HT1080 (cell line): ENCODE results near the gene TPCN2. TPM values are rescaled to one million over a fixed set of nuclear protein-coding genes. Genes with fewer than 3 reads are reported as not detected.
A peak's percentile ranks its signal among the peaks of the same experiment; 100 is the strongest.
"Not testable (repeated sequence)": the region's sequence is repeated elsewhere in the genome, so short reads cannot be mapped to it uniquely, and the experiment has no call there.

Experiments used
- DNase-seq: peaks from one replicate; pipeline ENCODE4 v3.0.0-alpha.2; 2015; ENCODE audit warnings: low read depth
- total RNA-seq: library from RNA; depleted of rRNA; stranded (reverse); fragments of >200 nt; shearing (Covaris generic); gene quantifications from 2 replicates; pipeline ENCODE4 v1.2.3, GENCODE V29; 2014

Gene TPCN2
- total RNA-seq, 1 experiment from 2014 or later: 7.2 TPM

DNA sequence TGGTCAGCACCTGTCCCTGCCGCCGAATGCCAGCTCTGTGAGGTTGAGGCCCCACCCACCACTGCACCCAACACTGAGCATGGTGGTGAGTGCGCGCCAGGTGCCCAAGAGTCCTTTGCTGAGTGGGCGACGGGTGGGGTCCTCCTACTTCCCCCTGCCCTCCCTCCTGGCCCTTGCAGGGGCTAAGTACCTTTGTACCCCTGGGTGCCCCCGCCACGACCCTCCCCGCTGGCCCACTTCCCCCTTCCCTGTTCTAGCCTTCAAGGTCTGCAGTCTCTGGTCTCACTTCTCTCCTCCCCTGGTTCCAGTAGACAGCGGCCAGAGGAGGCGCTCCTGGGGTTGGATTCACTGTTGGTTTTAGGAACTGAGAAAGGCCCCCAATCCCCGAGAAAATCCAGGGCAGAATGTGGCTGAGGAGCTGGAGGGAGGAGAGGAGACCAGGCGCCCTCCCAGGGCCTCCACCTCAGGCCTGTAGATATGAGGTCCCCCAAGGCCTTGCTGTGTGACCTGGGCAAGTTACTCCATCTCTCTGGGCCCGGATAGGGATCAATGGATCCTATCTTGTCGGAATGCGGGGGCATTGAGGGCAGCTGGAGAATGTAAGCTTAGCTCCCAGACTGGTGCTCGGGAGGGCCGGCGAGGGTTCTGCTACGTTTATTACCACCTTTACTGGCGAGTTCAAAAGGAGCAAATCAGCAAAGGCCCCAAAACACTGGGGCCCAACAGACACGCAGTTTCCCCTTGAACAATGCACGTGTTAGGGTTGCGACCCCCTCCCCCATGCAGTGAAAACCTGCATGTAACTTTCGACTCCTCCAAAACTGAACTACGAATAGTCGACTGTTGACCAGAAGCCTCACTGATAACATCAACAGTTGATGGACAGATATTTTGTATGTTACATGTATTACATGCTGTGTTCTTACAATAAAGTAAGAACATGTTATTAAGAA, 75.1 kb downstream of the TPCN2 start:
- DNase-seq: no peak

GRCh38 chr11:69125861-69126260, 77.1 kb downstream of the TPCN2 start:
- DNase-seq: no peak

DNA sequence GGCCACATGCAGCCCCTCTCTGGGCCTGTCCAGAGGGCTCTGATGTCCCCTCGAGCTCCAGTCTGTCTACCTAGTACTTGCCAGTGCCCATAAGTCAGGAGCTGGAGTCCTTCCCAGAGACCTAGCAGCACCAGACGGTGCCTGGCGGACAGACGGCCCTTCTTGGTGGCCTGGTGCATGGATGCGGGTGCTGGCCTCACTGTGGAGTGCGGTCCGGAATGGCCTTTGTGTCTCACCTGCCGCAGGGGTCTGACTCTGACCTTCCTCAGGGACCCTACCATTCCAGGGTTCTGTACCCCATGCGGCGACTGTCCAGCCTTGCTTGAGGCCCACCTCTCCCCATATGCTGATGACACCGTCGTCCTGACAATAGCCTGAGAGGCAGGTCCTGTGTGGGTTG, 77.6 kb downstream of the TPCN2 start:
- DNase-seq: no peak

- DNase-seq: no peak
Measured at GRCh38 chr11:69127081-69127850, 78.5 kb downstream of the TPCN2 start.

DNA sequence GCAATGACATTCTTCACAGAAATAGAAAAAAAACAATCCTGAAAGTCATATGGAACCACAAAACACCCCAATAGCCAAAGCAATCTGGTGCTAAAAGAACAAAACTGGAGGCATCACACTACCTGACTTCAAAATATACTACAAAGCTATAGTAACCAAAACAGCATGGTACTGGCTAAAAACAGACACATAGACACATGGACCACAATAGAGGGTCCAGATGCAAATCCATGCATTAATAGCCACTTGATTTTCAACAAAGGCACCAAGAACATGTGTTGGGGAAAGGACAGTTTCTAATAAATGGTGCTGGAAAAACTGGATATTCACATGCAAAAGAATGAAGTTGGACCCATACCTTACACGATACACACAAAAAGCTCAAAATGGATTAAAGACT, 79.2 kb downstream of the TPCN2 start:
- no peak for DNase-seq

GRCh38 chr11:69129053-69129452, 80.3 kb downstream of the TPCN2 start:
- DNase-seq: no peak

GRCh38 chr11:69129647-69130046, 80.9 kb downstream of the TPCN2 start:
- no peak for DNase-seq

DNA sequence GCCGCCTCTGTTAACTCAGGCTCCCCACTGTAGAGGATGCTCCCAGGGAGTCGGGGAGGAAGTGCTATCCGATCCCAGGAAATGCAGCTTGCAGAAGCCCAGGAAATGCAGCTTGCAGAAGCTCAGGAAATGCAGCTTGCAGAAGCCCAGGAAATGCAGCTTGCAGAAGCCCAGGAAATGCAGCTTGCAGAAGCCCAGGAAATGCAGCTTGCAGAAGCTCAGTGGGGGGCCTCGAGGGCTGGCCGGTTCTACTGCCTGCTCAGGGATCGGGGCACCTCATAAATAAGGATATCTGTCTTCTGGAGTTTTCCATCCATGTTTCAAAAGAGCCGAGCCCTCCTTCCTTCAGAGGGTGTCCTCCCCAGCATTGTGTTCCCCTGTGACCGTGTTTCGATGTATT, 81.9 kb downstream of the TPCN2 start:
- DNase-seq: no peak

DNA sequence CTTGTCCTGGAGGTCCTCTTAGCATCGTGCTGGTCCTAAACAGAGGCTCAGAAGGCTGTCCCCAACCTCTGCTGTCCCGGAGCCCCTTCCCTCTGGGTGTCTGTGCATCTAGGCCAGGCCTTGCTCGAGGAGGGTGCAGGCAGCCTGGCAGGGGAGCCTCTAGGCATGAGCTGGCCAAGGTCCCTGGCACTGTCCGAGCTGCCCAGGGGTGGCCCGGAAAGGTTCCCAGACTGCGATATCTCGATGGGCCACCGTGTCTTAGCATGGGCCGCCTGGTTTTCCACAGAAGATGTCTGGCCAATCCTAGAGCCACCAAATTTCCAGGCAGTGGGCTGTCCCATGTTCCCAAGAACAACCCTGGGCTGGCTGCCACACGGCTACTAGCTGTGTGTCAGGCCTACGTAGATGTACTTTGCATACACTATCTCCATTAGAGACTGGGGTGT, 82.4 kb downstream of the TPCN2 start:
- DNase-seq: no peak

- DNase-seq: peak; percentile 25
Measured at GRCh38 chr11:69131644-69132300, 83.0 kb downstream of the TPCN2 start.

- DNase-seq: no peak
Measured at GRCh38 chr11:69132301-69132670, 83.6 kb downstream of the TPCN2 start.

GRCh38 chr11:69133251-69133650, 84.5 kb downstream of the TPCN2 start:
- DNase-seq: no peak

GRCh38 chr11:69134182-69134581, 85.5 kb downstream of the TPCN2 start:
- DNase-seq: not testable (repeated sequence)

DNA sequence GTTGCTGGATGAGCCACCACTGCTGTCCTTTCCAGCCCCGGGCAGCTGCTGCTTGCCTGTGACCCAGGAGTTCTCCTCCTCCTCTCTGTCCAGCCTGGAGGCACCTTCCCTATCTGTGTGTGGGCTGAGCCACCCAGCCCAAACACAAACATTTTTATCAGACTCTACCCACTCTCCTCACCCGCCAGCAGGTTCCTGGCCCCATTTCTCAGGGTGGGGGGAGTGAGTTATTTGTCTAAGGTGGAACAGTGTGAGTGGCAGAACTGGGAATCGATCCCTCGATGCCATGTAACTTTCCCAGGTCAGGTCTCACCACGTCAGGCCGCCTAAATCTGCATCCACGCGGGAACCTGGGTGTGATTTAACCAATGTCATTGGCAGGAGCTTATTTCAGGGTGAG, 86.2 kb downstream of the TPCN2 start:
- no peak for DNase-seq

GRCh38 chr11:69135420-69136363, 87.0 kb downstream of the TPCN2 start:
- no peak for DNase-seq

- no peak for DNase-seq
Measured at GRCh38 chr11:69136471-69136870, 87.7 kb downstream of the TPCN2 start.

GRCh38 chr11:69137151-69137844, 88.6 kb downstream of the TPCN2 start:
- DNase-seq: no peak

- DNase-seq: peak; percentile 39
Measured at GRCh38 chr11:69138265-69138664, 89.5 kb downstream of the TPCN2 start.

GRCh38 chr11:69140161-69140560, 91.4 kb downstream of the TPCN2 start:
- not testable (repeated sequence) for DNase-seq

DNA sequence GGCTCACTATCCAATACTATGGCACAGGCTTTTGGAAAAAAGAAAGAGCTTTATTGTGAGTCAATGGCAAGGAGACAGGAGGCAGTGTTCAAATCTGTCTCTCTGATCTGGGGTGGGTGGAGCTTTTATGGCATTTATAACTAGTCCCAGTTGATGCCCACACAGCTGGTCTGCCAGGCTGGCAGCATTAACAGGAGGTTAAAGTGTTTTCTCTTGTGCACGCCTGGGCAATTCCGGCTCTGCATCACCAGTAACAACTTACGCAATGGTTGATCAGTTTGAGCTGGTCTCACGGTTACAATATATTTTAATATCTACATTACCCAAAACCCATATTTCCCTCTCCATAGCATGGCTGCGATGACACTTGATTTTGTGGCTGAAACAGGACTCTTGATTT, 91.9 kb downstream of the TPCN2 start:
- DNase-seq: no peak
